ENCODE results near the gene DPY19L3.
"Not testable (repeated sequence)": the region's sequence is repeated elsewhere in the genome, so short reads cannot be mapped to it uniquely, and the experiment has no call there.

DPY19L3 gene

GRCh38 chr19:32396046-32396652 lies 9.4 kb upstream of the DPY19L3 start:
- DNase-seq: no peak

- DNase-seq: peak; percentile 83
Measured at GRCh38 chr19:32397671-32398101, 7.9 kb upstream of the DPY19L3 start.

- no peak for DNase-seq
Measured at GRCh38 chr19:32401992-32402391, 3.6 kb upstream of the DPY19L3 start.

- no peak for DNase-seq
Measured at GRCh38 chr19:32403291-32403995, 2.1 kb upstream of the DPY19L3 start.

GRCh38 chr19:32404213-32404932 lies 1.2 kb upstream of the DPY19L3 start:
- DNase-seq: no peak

- DNase-seq: no peak
Measured at GRCh38 chr19:32404933-32405430, 588 bp upstream of the DPY19L3 start.

GRCh38 chr19:32406161-32407003 lies 812 bp downstream of the DPY19L3 start:
- DNase-seq: no peak

GRCh38 chr19:32407004-32407992 lies 1.7 kb downstream of the DPY19L3 start:
- peak; percentile 73 for DNase-seq

GRCh38 chr19:32415246-32415645 lies 9.7 kb downstream of the DPY19L3 start:
- DNase-seq: no peak

- DNase-seq: no peak
Measured at GRCh38 chr19:32415669-32416068, 10.1 kb downstream of the DPY19L3 start.

- DNase-seq: no peak
Measured at GRCh38 chr19:32416749-32417456, 11.3 kb downstream of the DPY19L3 start.

- no peak for DNase-seq
Measured at GRCh38 chr19:32418155-32418554, 12.6 kb downstream of the DPY19L3 start.

- DNase-seq: no peak
Measured at GRCh38 chr19:32421589-32422361, 16.2 kb downstream of the DPY19L3 start.

- no peak for DNase-seq
Measured at GRCh38 chr19:32422435-32422834, 16.9 kb downstream of the DPY19L3 start.

- not testable (repeated sequence) for DNase-seq
Measured at GRCh38 chr19:32423944-32424343, 18.4 kb downstream of the DPY19L3 start.

- no peak for DNase-seq
Measured at GRCh38 chr19:32427536-32427935, 22.0 kb downstream of the DPY19L3 start.

GRCh38 chr19:32436692-32437091 lies 31.1 kb downstream of the DPY19L3 start:
- DNase-seq: no peak

- DNase-seq: no peak
Measured at GRCh38 chr19:32437096-32437495, 31.5 kb downstream of the DPY19L3 start.

- DNase-seq: no peak
Measured at GRCh38 chr19:32438751-32439150, 33.2 kb downstream of the DPY19L3 start.

GRCh38 chr19:32442650-32443049 lies 37.1 kb downstream of the DPY19L3 start:
- no peak for DNase-seq

Data from NCI-H226 (cell line).